ENCODE results near the gene LRRD1. TPM values are rescaled to one million over a fixed set of nuclear protein-coding genes. Genes with fewer than 3 reads are reported as not detected.
"Not testable (repeated sequence)": the region's sequence is repeated elsewhere in the genome, so short reads cannot be mapped to it uniquely, and the experiment has no call there.

LRRD1 gene
- total RNA-seq, 1 experiment from 2014 or later = not detected

DNA sequence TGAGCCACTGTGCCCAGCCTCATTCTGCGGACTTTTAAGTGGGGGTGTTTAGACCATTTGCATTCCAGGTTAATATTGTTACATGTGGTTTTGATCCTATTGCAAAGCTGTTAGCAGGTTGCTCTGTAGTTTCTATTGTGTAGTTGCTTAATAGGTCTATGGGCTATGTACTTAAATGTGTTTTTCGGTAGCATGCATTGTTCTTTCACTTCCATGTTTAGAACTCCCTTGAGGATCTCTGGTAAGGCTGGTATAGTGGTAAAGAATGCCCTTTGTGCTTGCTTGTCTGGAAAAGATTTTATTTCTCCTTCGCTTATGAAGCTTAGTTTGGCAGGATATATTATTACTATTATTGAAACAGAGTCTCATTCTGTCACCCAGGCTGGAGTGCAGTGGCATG is 13.4 kb upstream of the LRRD1 start:
- H2BK5ac ChIP-seq (ENCODE audit: insufficient read length, low read length) = no peak overlapping the region
- no peak overlapping the region for H3K56ac ChIP-seq (ENCODE audit: insufficient read length, low read depth, low read length)
- Mint-ChIP-seq H3K4me3 (no peak overlapping the region), H3K27ac (no peak overlapping the region), H3K9me3 (peaks cover 44 to 73% of the 10 kb centered on the region in 2 experiments), H3K27me3 (ENCODE audit: low read depth) (peaks cover 31% of the 10 kb centered on the region), H3K4me1 (no peaks in the 10 kb centered on the region), H3K36me3 (ENCODE audit: insufficient read depth in 1 of 3, low read depth in 3 of 3) (peaks cover 37 to 73% (median 57%) of the 10 kb centered on the region in 3 experiments)
- no peak for DNase-seq
- no peak overlapping the region for H3K14ac ChIP-seq (ENCODE audit: insufficient read depth, low read length)
- no peak overlapping the region for H2BK15ac ChIP-seq (ENCODE audit: low read depth, low read length)
- no peak overlapping the region for H2BK120ac ChIP-seq (ENCODE audit: low read depth, low read length, poor library complexity, severe bottlenecking)
- no peak overlapping the region for H2AFZ ChIP-seq (ENCODE audit: low read length)
- H2BK12ac ChIP-seq (ENCODE audit: insufficient read length, low read depth, low read length) = no peak overlapping the region
- H3K23ac ChIP-seq (ENCODE audit: insufficient read length, low read depth, low read length) = no peak overlapping the region
- H3K4ac ChIP-seq (ENCODE audit: low read depth, low read length) = no peak overlapping the region
- peaks cover 24% of the 10 kb centered on the region for H3K9me3 ChIP-seq (ENCODE audit: control insufficient read depth, low read depth, low read length)
- no peak overlapping the region for H3K27ac ChIP-seq (ENCODE audit: insufficient read length, low read depth, low read length)
- no peak overlapping the region for H3K4me2 ChIP-seq (ENCODE audit: insufficient read depth, insufficient read length, low read length)
- H3K18ac ChIP-seq (ENCODE audit: insufficient read length, low read depth, low read length) = no peak overlapping the region
- H3K23me2 ChIP-seq (ENCODE audit: insufficient read length, low read depth, low read length, poor library complexity, severe bottlenecking) = no peaks in the 10 kb centered on the region
- no peak overlapping the region for H4K8ac ChIP-seq (replicated peaks; ENCODE audit: insufficient read length, low read depth, low read length)
- no peaks in the 10 kb centered on the region for H3K79me2 ChIP-seq (ENCODE audit: insufficient read depth, low read length)
- no peak overlapping the region for H3T11ph ChIP-seq (ENCODE audit: low read length)
- H3K9ac ChIP-seq (ENCODE audit: extremely low read depth, insufficient read length, low read length) = no peak overlapping the region
- H4K5ac ChIP-seq (ENCODE audit: insufficient read length, low read depth, low read length) = no peak overlapping the region
- no peaks in the 10 kb centered on the region for H3K27me3 ChIP-seq (ENCODE audit: insufficient read depth, low read length)
- H2AK5ac ChIP-seq (ENCODE audit: insufficient read length, low read length) = no peak overlapping the region
- TF ChIP-seq, protein P1, sequence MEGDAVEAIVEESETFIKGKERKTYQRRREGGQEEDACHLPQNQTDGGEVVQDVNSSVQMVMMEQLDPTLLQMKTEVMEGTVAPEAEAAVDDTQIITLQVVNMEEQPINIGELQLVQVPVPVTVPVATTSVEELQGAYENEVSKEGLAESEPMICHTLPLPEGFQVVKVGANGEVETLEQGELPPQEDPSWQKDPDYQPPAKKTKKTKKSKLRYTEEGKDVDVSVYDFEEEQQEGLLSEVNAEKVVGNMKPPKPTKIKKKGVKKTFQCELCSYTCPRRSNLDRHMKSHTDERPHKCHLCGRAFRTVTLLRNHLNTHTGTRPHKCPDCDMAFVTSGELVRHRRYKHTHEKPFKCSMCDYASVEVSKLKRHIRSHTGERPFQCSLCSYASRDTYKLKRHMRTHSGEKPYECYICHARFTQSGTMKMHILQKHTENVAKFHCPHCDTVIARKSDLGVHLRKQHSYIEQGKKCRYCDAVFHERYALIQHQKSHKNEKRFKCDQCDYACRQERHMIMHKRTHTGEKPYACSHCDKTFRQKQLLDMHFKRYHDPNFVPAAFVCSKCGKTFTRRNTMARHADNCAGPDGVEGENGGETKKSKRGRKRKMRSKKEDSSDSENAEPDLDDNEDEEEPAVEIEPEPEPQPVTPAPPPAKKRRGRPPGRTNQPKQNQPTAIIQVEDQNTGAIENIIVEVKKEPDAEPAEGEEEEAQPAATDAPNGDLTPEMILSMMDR (conservative IDR thresholded peaks at IDR 0.05) = no peak
- H2BK20ac ChIP-seq (ENCODE audit: low read depth, low read length, poor library complexity, severe bottlenecking) = no peak overlapping the region
- no peaks in the 10 kb centered on the region for H3K4me1 ChIP-seq (ENCODE audit: insufficient read depth, low read length)
- no CpG with 5 or more reads among the region's 3 CpGs for WGBS (ENCODE audit: extremely low coverage, insufficient read length, low lambda C conversion rate)
- H4K91ac ChIP-seq (ENCODE audit: insufficient read length, low read depth, low read length) = no peak overlapping the region
- no peaks in the 10 kb centered on the region for H3K79me1 ChIP-seq (ENCODE audit: insufficient read depth, low read depth, low read length, poor library complexity, severe bottlenecking)
- H4K20me1 ChIP-seq (ENCODE audit: control insufficient read depth, insufficient read depth, insufficient read length) = no peaks in the 10 kb centered on the region

DNA sequence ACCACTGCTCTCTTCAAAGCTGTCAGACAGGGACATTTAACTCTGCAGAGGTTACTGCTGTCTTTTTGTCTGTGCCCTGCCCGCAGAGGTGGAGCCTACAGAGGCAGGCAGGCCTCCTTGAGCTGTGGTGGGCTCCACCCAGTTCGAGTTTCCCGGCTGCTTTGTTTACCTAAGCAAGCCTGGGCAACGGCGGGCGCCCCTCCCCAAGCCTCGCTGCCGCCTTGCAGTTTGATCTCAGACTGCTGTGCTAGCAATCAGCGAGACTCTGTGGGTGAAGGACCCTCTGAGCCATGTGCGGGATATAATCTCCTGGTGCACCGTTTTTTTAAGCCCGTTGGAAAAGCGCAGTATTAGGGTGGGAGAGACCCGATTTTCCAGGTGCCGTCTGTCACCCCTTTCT is 10.3 kb upstream of the LRRD1 start:
- not testable (repeated sequence) for H3K9ac ChIP-seq (ENCODE audit: extremely low read depth, insufficient read length, low read length); H4K5ac ChIP-seq (ENCODE audit: insufficient read length, low read depth, low read length); H3K14ac ChIP-seq (ENCODE audit: insufficient read depth, low read length); H2BK20ac ChIP-seq (ENCODE audit: low read depth, low read length, poor library complexity, severe bottlenecking); H3K4me3 Mint-ChIP-seq; H2BK15ac ChIP-seq (ENCODE audit: low read depth, low read length); H3K4me1 Mint-ChIP-seq; H4K8ac ChIP-seq (replicated peaks; ENCODE audit: insufficient read length, low read depth, low read length); H3K27me3 ChIP-seq (ENCODE audit: insufficient read depth, low read length); H3K27ac Mint-ChIP-seq; H3K79me2 ChIP-seq (ENCODE audit: insufficient read depth, low read length); H3K56ac ChIP-seq (ENCODE audit: insufficient read length, low read depth, low read length); DNase-seq; H2BK120ac ChIP-seq (ENCODE audit: low read depth, low read length, poor library complexity, severe bottlenecking); H2AFZ ChIP-seq (ENCODE audit: low read length); H3K4me2 ChIP-seq (ENCODE audit: insufficient read depth, insufficient read length, low read length); H2BK5ac ChIP-seq (ENCODE audit: insufficient read length, low read length); H3K27ac ChIP-seq (ENCODE audit: insufficient read length, low read depth, low read length); H3K4me1 ChIP-seq (ENCODE audit: insufficient read depth, low read length); H3K23ac ChIP-seq (ENCODE audit: insufficient read length, low read depth, low read length); H2AK5ac ChIP-seq (ENCODE audit: insufficient read length, low read length); H3K23me2 ChIP-seq (ENCODE audit: insufficient read length, low read depth, low read length, poor library complexity, severe bottlenecking); H2BK12ac ChIP-seq (ENCODE audit: insufficient read length, low read depth, low read length); H4K91ac ChIP-seq (ENCODE audit: insufficient read length, low read depth, low read length); H4K20me1 ChIP-seq (ENCODE audit: control insufficient read depth, insufficient read depth, insufficient read length); H3K79me1 ChIP-seq (ENCODE audit: insufficient read depth, low read depth, low read length, poor library complexity, severe bottlenecking); H3T11ph ChIP-seq (ENCODE audit: low read length); H3K18ac ChIP-seq (ENCODE audit: insufficient read length, low read depth, low read length); H3K4ac ChIP-seq (ENCODE audit: low read depth, low read length)
- no CpG with 5 or more reads among the region's 15 CpGs for WGBS (ENCODE audit: extremely low coverage, insufficient read length, low lambda C conversion rate)
- peaks cover 50 to 71% of the 10 kb centered on the region in 2 experiments for H3K9me3 Mint-ChIP-seq
- peaks cover 30 to 52% (median 51%) of the 10 kb centered on the region in 3 experiments for H3K36me3 Mint-ChIP-seq (ENCODE audit: insufficient read depth in 1 of 3, low read depth in 3 of 3)
- H3K27me3 Mint-ChIP-seq (ENCODE audit: low read depth) = peaks cover 33% of the 10 kb centered on the region
- H3K9me3 ChIP-seq (ENCODE audit: control insufficient read depth, low read depth, low read length) = peaks cover 24% of the 10 kb centered on the region

All from H9 (cell line).